ENCODE data around the gene TBX18. TPM values are rescaled to one million over a fixed set of nuclear protein-coding genes. Genes with fewer than 3 reads are reported as not detected.

Gene TBX18
- total RNA-seq, 1 experiment from 2014 or later: 14.4 TPM

DNA sequence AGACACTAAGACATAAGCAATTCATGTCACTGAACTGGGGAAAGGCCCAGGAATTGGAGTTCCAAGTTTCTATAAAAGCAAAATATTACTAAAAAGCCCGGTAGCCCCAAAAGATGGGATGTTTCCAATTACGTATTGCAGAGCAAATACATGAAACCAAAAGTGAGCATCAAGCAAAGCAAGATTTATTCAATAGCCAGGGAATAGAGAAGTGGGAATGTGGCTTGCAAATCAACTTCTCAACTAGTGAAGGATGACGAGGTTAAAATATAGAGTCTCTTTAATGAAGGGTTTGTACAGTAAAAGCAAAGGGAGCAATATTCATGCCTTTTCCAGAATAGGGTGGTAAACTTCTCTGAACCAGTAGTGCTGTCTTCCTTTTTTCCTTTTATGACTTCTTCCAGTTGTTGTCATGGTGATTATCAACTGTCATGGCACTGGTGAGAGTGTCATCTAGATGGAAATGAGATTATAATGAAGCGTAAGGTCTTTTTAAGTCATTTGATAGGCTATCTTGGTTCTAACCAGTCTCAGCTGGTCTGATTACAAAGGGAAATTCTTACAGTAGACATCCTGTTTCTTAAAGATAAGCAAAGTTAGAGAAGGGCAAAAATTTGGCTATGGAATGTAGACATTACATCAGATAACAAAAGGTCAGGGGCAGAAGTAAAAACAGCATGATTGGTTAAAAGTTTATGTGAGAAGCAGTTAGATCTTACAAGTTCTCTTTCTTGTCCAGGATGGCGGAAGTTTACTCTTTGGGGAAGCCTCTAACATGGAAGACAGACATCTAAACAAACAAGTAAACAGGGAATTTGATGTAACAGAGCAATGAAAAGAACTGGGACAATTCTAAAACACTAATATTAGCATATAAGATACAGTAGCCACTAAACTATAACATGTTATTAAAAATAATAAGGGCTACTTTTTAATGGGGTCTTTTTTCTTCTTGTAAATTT, 96.9 kb downstream of the TBX18 start:
- no peak overlapping the region for H2AFZ ChIP-seq (ENCODE audit: low read depth, low read length, poor library complexity, severe bottlenecking)
- H3K9me3 ChIP-seq (ENCODE audit: control insufficient read depth in 1 of 2, insufficient read depth in 1 of 2, low read depth in 1 of 2, low read length in 2 of 2): no peaks in the 10 kb centered on the region
- ATAC-seq (no peak), DNase-seq (ENCODE audit: low read depth, low spot score) (no peak)
- no peaks in the 10 kb centered on the region for H3K36me3 ChIP-seq (ENCODE audit: control insufficient read depth in 1 of 2, insufficient read depth in 2 of 2, low read length in 2 of 2)
- no peaks in the 10 kb centered on the region for H4K20me1 ChIP-seq (ENCODE audit: insufficient read depth)
- no peak overlapping the region for H3K27ac ChIP-seq (ENCODE audit: low read depth, low read length)
- H3K4me2 ChIP-seq (ENCODE audit: low read length): no peak overlapping the region
- intact Hi-C loops (cut with micrococcal nuclease): no loop called here
- CTCF ChIA-PET: no interaction called here
- no peaks in the 10 kb centered on the region for H3K4me1 ChIP-seq (ENCODE audit: control insufficient read depth in 1 of 2, insufficient read depth in 2 of 2, low read length in 2 of 2)
- 0 out of 2 replicates have a peak, but pooled peaks cover 3% of the 10 kb centered on the region for H3K27me3 ChIP-seq (ENCODE audit: insufficient read depth, low read length)
- no peak overlapping the region for H3K9ac ChIP-seq (ENCODE audit: low read length)
- TF ChIP-seq ELF1 (IDR thresholded peaks at IDR 0.05; ENCODE audit: borderline replicate concordance, low read depth): no peak
- no peak for TF ChIP-seq EZH2 (IDR thresholded peaks at IDR 0.05)
- no peak for TF ChIP-seq POLR2AphosphoS5 (IDR thresholded peaks at IDR 0.05; ENCODE audit: low read depth, low read length)
- TF ChIP-seq EGR1 (IDR thresholded peaks at IDR 0.05; ENCODE audit: low read depth): no peak
- TF ChIP-seq CEBPB (IDR thresholded peaks at IDR 0.05; ENCODE audit: low read depth): no peak
- TF ChIP-seq TCF7L2 (IDR thresholded peaks at IDR 0.05; ENCODE audit: borderline replicate concordance, extremely low read depth, insufficient read depth, insufficient read length): no peak
- no peak for TF ChIP-seq SIN3A (IDR thresholded peaks at IDR 0.05; ENCODE audit: low read depth)
- no peak for TF ChIP-seq JUND (IDR thresholded peaks at IDR 0.05)
- no peak for TF ChIP-seq EZH2phosphoT487 (IDR thresholded peaks at IDR 0.05; ENCODE audit: borderline replicate concordance)
- TF ChIP-seq, protein P1, sequence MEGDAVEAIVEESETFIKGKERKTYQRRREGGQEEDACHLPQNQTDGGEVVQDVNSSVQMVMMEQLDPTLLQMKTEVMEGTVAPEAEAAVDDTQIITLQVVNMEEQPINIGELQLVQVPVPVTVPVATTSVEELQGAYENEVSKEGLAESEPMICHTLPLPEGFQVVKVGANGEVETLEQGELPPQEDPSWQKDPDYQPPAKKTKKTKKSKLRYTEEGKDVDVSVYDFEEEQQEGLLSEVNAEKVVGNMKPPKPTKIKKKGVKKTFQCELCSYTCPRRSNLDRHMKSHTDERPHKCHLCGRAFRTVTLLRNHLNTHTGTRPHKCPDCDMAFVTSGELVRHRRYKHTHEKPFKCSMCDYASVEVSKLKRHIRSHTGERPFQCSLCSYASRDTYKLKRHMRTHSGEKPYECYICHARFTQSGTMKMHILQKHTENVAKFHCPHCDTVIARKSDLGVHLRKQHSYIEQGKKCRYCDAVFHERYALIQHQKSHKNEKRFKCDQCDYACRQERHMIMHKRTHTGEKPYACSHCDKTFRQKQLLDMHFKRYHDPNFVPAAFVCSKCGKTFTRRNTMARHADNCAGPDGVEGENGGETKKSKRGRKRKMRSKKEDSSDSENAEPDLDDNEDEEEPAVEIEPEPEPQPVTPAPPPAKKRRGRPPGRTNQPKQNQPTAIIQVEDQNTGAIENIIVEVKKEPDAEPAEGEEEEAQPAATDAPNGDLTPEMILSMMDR (IDR thresholded peaks at IDR 0.05 in 2 of 3, conservative IDR thresholded peaks at IDR 0.05 in 1 of 3; ENCODE audit: borderline replicate concordance in 1 of 3, insufficient read depth in 1 of 3, low read depth in 2 of 3, low read length in 2 of 3): no peak
- no peak for TF ChIP-seq ZFX (IDR thresholded peaks at IDR 0.05)
- TF ChIP-seq CBX3 (IDR thresholded peaks at IDR 0.05; ENCODE audit: low read depth): no peak
- TF ChIP-seq, protein P2, sequence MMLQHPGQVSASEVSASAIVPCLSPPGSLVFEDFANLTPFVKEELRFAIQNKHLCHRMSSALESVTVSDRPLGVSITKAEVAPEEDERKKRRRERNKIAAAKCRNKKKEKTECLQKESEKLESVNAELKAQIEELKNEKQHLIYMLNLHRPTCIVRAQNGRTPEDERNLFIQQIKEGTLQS (IDR thresholded peaks at IDR 0.05): no peak
- no TSS peak for BruUV-seq (replicated peaks)
- no peaks in the 10 kb centered on the region for H3K9me2 ChIP-seq (ENCODE audit: insufficient read depth)
- RAD21 ChIA-PET (ENCODE audit: low non-redundant PET in 1 of 2, low total read pairs in 2 of 2, uncharacterized antibody in 2 of 2, unreplicated experiment in 2 of 2): no interaction called here
- H3K4me3 ChIP-seq (replicated peaks in 1 of 2; ENCODE audit: low read depth in 1 of 2, low read length in 2 of 2): no peak overlapping the region
- POLR2A ChIA-PET: no interaction called here
- no peaks in the 10 kb centered on the region for H3K79me2 ChIP-seq (ENCODE audit: insufficient read depth, low read length)

Measured in HCT116 (cell line).